HG02840 (cell line): ENCODE measurements around the gene FGF1.

Source experiments
- ATAC-seq: cut with Tn5 transposase; IDR thresholded peaks from one replicate; pipeline ENCODE4 v1.9.1; 2021; ENCODE audit warnings: mild to moderate bottlenecking, moderate library complexity, moderate number of reproducible peaks; ENCODE audit not compliant: unreplicated experiment, low FRiP score

FGF1 gene

GRCh38 chr5:142547445-142548380 is 138.2 kb downstream of the FGF1 start:
- ATAC-seq, result no peak

- no peak for ATAC-seq
These were observed 140.1 kb downstream of the FGF1 start for GRCh38 chr5:142545650-142546322.

GRCh38 chr5:142544946-142545649 is 140.8 kb downstream of the FGF1 start:
- ATAC-seq, result no peak

- no peak for ATAC-seq
These were observed 141.7 kb downstream of the FGF1 start for GRCh38 chr5:142544071-142544753.

- no peak for ATAC-seq
These were observed 143.0 kb downstream of the FGF1 start for GRCh38 chr5:142542906-142543305.
